Measurements from ENCODE around the gene POLDIP3. TPM values are rescaled to one million over a fixed set of nuclear protein-coding genes. Genes with fewer than 3 reads are reported as not detected.

POLDIP3 gene
- total and polyA plus RNA-seq, 2 of the 4 experiments (the other 2 are of a cell fraction): 33.9 to 43.6 TPM

- POLR2A ChIA-PET (ENCODE audit: unreplicated experiment): no interaction called here
- Histone ChIP-seq H2BK5ac (ENCODE audit: low read depth, low read length, poor library complexity, severe bottlenecking) (no peak overlapping the region), H2BK15ac (ENCODE audit: low read depth, low read length) (no peak overlapping the region), H2AK9ac (replicated peaks; ENCODE audit: low read depth, low read length, poor library complexity) (peak overlapping the region; percentile 42), H3K79me1 (ENCODE audit: low read depth in 1 of 2, low read length in 2 of 2) (no peaks in the 10 kb centered on the region), H3K4me2 (ENCODE audit: low read depth, low read length) (no peak overlapping the region), H3K27ac (ENCODE audit: insufficient read depth, low read length) (no peak overlapping the region), H4K5ac (ENCODE audit: low read depth, low read length) (no peak overlapping the region), H3K9ac (ENCODE audit: low read depth, low read length) (no peak overlapping the region), H3K23ac (ENCODE audit: low read depth, low read length) (no peak overlapping the region), H4K20me1 (ENCODE audit: insufficient read depth, low read length) (peaks cover 4% of the 10 kb centered on the region), H2AK5ac (ENCODE audit: low read depth, low read length) (no peak overlapping the region), H3K4ac (ENCODE audit: low read depth, low read length) (no peak overlapping the region), H2AFZ (replicated peaks; ENCODE audit: low read length, poor library complexity) (no peak overlapping the region), H3K4me1 (ENCODE audit: control insufficient read depth, insufficient read depth, low read length) (peaks cover 2% of the 10 kb centered on the region; the same call in 1 of the 2 replicates), H4K91ac (ENCODE audit: insufficient read depth, low read depth, low read length) (no peak overlapping the region), H3K9me1 (ENCODE audit: insufficient read depth, low read length) (0 out of 2 replicates have a peak, but pooled peaks cover 3% of the 10 kb centered on the region), H4K8ac (ENCODE audit: low read depth in 2 of 2, low read length in 2 of 2) (no peak overlapping the region), H3K27me3 (ENCODE audit: control insufficient read depth, insufficient read depth, low read length) (no peaks in the 10 kb centered on the region), H3K18ac (ENCODE audit: low read depth, low read length) (no peak overlapping the region), H3K36me3 (ENCODE audit: control insufficient read depth, insufficient read depth, low read length) (peaks cover 6% of the 10 kb centered on the region), H3K14ac (replicated peaks; ENCODE audit: low read depth, low read length) (no peak overlapping the region), H2BK20ac (ENCODE audit: low read depth, low read length) (no peak overlapping the region), H3K4me3 (ENCODE audit: insufficient read depth, low read depth, low read length) (no peak overlapping the region), H3K56ac (ENCODE audit: extremely low read depth, insufficient read depth, low read length) (no peak overlapping the region), H3K9me3 (ENCODE audit: control insufficient read depth, insufficient read depth, low read length) (no peaks in the 10 kb centered on the region), H2BK120ac (ENCODE audit: low read depth, low read length) (no peak overlapping the region)
- ATAC-seq (ENCODE audit: low read depth) (no peak), DNase-seq (no peak)
- no peak for TF ChIP-seq BHLHE40 (IDR thresholded peaks at IDR 0.05; ENCODE audit: low read depth, low read length)
- TF ChIP-seq MAFK (IDR thresholded peaks at IDR 0.05; ENCODE audit: low read depth, low read length): no peak
- no peak for TF ChIP-seq CEBPB (IDR thresholded peaks at IDR 0.05; ENCODE audit: low read depth, low read length)
- no peak for TF ChIP-seq FOS (IDR thresholded peaks at IDR 0.05; ENCODE audit: low read depth, low read length)
- no peak for TF ChIP-seq MXI1 (IDR thresholded peaks at IDR 0.05; ENCODE audit: borderline replicate concordance, low read depth, low read length)
- TF ChIP-seq RCOR1 (IDR thresholded peaks at IDR 0.05; ENCODE audit: insufficient replicate concordance, low read length): no peak
- TF ChIP-seq CHD1 (IDR thresholded peaks at IDR 0.05; ENCODE audit: low read depth, low read length): no peak
- TF ChIP-seq, protein P1, sequence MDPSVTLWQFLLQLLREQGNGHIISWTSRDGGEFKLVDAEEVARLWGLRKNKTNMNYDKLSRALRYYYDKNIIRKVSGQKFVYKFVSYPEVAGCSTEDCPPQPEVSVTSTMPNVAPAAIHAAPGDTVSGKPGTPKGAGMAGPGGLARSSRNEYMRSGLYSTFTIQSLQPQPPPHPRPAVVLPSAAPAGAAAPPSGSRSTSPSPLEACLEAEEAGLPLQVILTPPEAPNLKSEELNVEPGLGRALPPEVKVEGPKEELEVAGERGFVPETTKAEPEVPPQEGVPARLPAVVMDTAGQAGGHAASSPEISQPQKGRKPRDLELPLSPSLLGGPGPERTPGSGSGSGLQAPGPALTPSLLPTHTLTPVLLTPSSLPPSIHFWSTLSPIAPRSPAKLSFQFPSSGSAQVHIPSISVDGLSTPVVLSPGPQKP (IDR thresholded peaks at IDR 0.05; ENCODE audit: borderline replicate concordance, low read depth, low read length): no peak
- no peak for TF ChIP-seq CTCF (conservative IDR thresholded peaks at IDR 0.05; ENCODE audit: low read depth, low read length)
- no peak for TF ChIP-seq NFE2L2 (IDR thresholded peaks at IDR 0.05; ENCODE audit: low read depth, low read length)
- no peak for TF ChIP-seq RAD21 (IDR thresholded peaks at IDR 0.05; ENCODE audit: low read length)
- no peak for TF ChIP-seq RFX5 (IDR thresholded peaks at IDR 0.05; ENCODE audit: low read depth, low read length)
- TF ChIP-seq USF2 (IDR thresholded peaks at IDR 0.05; ENCODE audit: low read depth, low read length): no peak
- TF ChIP-seq POLR2A (IDR thresholded peaks at IDR 0.05; ENCODE audit: low read depth, low read length): no peak
- no peak for TF ChIP-seq SMC3 (IDR thresholded peaks at IDR 0.05; ENCODE audit: low read depth, low read length)
- in situ Hi-C loops (cut with MboI; ENCODE audit: low sequenced_read_pairs): no loop called here
- dilution Hi-C loops (cut with HindIII; ENCODE audit: low sequenced_read_pairs, unreplicated experiment): no loop called here
- CTCF ChIA-PET: interaction anchor here (0.6 kb wide), 1 partner anchor 23 kb away, joined by 3 read pairs; no protein-coding TSS in a partner anchor
- no TSS peak for BruUV-seq (replicated peaks)
- intact Hi-C loops (cut with micrococcal nuclease): no loop called here
- WGBS, 2 experiments (ENCODE audit: extremely low coverage in 2 of 2, insufficient read length in 1 of 2): 96% methylated on average over 12 of the region's 12 CpGs; no CpG with 5 or more reads in 1 of the 2 experiments
Measured at GRCh38 chr22:42565956-42566355, 48.7 kb downstream of the POLDIP3 start.
